Measurements from ENCODE around the gene TMEM132D. TPM values are rescaled to one million over a fixed set of nuclear protein-coding genes. Genes with fewer than 3 reads are reported as not detected.

The TMEM132D gene
- total RNA-seq, 2 donors from 2014 or later = 4.4 to 14.2 TPM

DNA sequence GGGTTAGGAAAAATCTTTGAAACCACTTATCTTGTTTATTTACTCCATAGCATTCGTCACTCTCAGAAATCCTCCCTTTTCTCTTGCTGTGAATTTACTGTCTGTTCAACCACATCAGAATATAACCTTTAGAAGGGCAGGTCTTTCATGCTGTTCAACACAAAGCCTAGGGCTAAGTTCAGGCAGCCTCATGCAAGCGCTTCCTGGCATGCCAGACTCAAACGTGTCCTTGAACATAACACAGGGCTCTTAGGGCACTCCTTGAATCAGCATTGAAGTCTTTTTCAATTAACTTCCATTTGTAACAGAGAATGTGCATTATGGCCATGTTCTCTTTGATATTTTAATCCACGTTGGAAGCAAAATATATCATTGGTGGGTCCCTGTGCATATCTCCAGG lies 672.8 kb downstream of the TMEM132D start:
- Mint-ChIP-seq H3K4me1 (peaks cover 7% of the 10 kb centered on the region), H3K27me3 (ENCODE audit: insufficient read depth) (no peaks in the 10 kb centered on the region), H3K4me3 (no peak overlapping the region), H3K36me3 (ENCODE audit: low read depth) (peaks cover 4% of the 10 kb centered on the region), H3K9me3 (no peaks in the 10 kb centered on the region), H3K27ac (no peak overlapping the region)
- 86 to 94% methylated on average over 4 of the region's 4 CpGs for WGBS, 2 experiments (ENCODE audit: insufficient coverage in 1 of 2, insufficient read length in 1 of 2)
- H3K27ac ChIP-seq (ENCODE audit: low read depth, low read length) = no peak overlapping the region
- no peaks in the 10 kb centered on the region for H3K27me3 ChIP-seq (ENCODE audit: control insufficient read depth, insufficient read depth, low read length, poor library complexity, severe bottlenecking)
- no peak overlapping the region for H3K4me3 ChIP-seq (ENCODE audit: low read length)
- no peak for DNase-seq
- no peaks in the 10 kb centered on the region for H3K9me3 ChIP-seq (ENCODE audit: control insufficient read depth, low read length)
- no peaks in the 10 kb centered on the region for H3K4me1 ChIP-seq (ENCODE audit: control insufficient read depth, insufficient read depth, low read length)
- H3K36me3 ChIP-seq (ENCODE audit: control insufficient read depth, insufficient read depth, low read length) = no peaks in the 10 kb centered on the region
- TF ChIP-seq, protein P1, sequence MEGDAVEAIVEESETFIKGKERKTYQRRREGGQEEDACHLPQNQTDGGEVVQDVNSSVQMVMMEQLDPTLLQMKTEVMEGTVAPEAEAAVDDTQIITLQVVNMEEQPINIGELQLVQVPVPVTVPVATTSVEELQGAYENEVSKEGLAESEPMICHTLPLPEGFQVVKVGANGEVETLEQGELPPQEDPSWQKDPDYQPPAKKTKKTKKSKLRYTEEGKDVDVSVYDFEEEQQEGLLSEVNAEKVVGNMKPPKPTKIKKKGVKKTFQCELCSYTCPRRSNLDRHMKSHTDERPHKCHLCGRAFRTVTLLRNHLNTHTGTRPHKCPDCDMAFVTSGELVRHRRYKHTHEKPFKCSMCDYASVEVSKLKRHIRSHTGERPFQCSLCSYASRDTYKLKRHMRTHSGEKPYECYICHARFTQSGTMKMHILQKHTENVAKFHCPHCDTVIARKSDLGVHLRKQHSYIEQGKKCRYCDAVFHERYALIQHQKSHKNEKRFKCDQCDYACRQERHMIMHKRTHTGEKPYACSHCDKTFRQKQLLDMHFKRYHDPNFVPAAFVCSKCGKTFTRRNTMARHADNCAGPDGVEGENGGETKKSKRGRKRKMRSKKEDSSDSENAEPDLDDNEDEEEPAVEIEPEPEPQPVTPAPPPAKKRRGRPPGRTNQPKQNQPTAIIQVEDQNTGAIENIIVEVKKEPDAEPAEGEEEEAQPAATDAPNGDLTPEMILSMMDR (conservative IDR thresholded peaks at IDR 0.05) = no peak
- H3K9ac ChIP-seq (ENCODE audit: extremely low read depth, low read length, poor library complexity, severe bottlenecking) = no peak overlapping the region

DNA sequence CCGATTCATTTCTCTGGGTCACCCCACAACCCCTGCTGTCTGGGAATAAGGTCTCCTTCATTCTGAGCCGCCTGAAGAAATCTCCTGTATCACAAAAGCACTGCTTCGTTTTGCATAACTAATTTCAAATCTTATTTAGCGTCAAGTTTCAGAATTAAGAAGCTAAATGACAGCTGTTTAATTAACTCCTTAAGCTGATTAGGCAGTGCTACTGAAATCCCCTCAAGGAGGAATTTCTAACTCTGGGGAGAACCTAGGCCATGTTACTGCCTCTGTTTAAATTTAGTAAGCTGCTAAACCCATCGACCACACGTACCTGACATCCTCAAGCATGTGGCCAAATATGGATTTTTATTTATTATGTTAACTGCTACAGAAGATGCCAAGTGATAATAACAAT lies 677.0 kb downstream of the TMEM132D start:
- peaks cover 4% of the 10 kb centered on the region for H3K36me3 Mint-ChIP-seq (ENCODE audit: low read depth)
- H3K27me3 Mint-ChIP-seq (ENCODE audit: insufficient read depth) = no peaks in the 10 kb centered on the region
- H3K4me3 Mint-ChIP-seq = no peak overlapping the region
- no peaks in the 10 kb centered on the region for H3K9me3 Mint-ChIP-seq
- no peak overlapping the region for H3K27ac Mint-ChIP-seq
- Histone ChIP-seq H3K27me3 (ENCODE audit: control insufficient read depth, insufficient read depth, low read length, poor library complexity, severe bottlenecking) (no peaks in the 10 kb centered on the region), H3K9me3 (ENCODE audit: control insufficient read depth, low read length) (no peaks in the 10 kb centered on the region), H3K36me3 (ENCODE audit: control insufficient read depth, insufficient read depth, low read length) (no peaks in the 10 kb centered on the region), H3K4me3 (ENCODE audit: low read length) (no peak overlapping the region), H3K4me1 (ENCODE audit: control insufficient read depth, insufficient read depth, low read length) (no peaks in the 10 kb centered on the region), H3K27ac (ENCODE audit: low read depth, low read length) (no peak overlapping the region), H3K9ac (ENCODE audit: extremely low read depth, low read length, poor library complexity, severe bottlenecking) (no peak overlapping the region)
- no peak for DNase-seq
- TF ChIP-seq, protein P1 (conservative IDR thresholded peaks at IDR 0.05) = no peak
- H3K4me1 Mint-ChIP-seq = peaks cover 10% of the 10 kb centered on the region
- 92 to 96% methylated on average over 3 to 6 of the region's 6 CpGs for WGBS, 2 experiments (ENCODE audit: insufficient coverage in 1 of 2, insufficient read length in 1 of 2)

DNA sequence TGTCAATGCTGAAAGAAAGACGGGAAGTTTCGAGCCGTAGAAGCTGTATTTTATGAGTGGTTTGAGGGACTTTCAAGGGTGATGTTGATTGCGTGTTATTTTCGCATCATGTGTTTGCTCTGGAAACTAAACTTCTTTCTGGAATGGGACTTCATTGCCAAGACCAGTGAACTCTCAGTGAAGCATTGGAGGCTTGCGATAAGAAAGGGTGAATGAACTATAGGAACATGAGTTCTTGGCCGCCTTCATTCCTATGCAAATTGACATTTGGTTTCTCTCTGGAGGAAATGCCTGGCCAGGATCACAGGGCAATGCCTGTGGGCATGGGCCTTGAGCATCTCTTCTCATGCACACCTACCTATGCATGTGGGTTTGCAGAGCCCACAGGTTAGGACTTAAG lies 677.8 kb downstream of the TMEM132D start:
- H3K4me1 ChIP-seq (ENCODE audit: control insufficient read depth, insufficient read depth, low read length) = no peaks in the 10 kb centered on the region
- no peak overlapping the region for H3K9ac ChIP-seq (ENCODE audit: extremely low read depth, low read length, poor library complexity, severe bottlenecking)
- TF ChIP-seq, protein P1 (conservative IDR thresholded peaks at IDR 0.05) = no peak
- H3K4me3 ChIP-seq (ENCODE audit: low read length) = no peak overlapping the region
- Mint-ChIP-seq H3K27me3 (ENCODE audit: insufficient read depth) (no peaks in the 10 kb centered on the region), H3K36me3 (ENCODE audit: low read depth) (peaks cover 4% of the 10 kb centered on the region), H3K4me1 (peaks cover 10% of the 10 kb centered on the region), H3K27ac (no peak overlapping the region), H3K4me3 (no peak overlapping the region), H3K9me3 (no peaks in the 10 kb centered on the region)
- no peak overlapping the region for H3K27ac ChIP-seq (ENCODE audit: low read depth, low read length)
- WGBS, 2 experiments (ENCODE audit: insufficient coverage in 1 of 2, insufficient read length in 1 of 2) = 92 to 97% methylated on average over 6 to 7 of the region's 7 CpGs
- H3K9me3 ChIP-seq (ENCODE audit: control insufficient read depth, low read length) = no peaks in the 10 kb centered on the region
- no peak for DNase-seq
- no peaks in the 10 kb centered on the region for H3K27me3 ChIP-seq (ENCODE audit: control insufficient read depth, insufficient read depth, low read length, poor library complexity, severe bottlenecking)
- no peaks in the 10 kb centered on the region for H3K36me3 ChIP-seq (ENCODE audit: control insufficient read depth, insufficient read depth, low read length)
